GM18499 (cell line): ENCODE measurements around the gene GPR180.

Source experiments
- ATAC-seq: cut with Tn5 transposase; IDR thresholded peaks from one replicate; pipeline ENCODE4 v1.9.1; 2021; ENCODE audit warnings: moderate number of reproducible peaks; ENCODE audit not compliant: insufficient read depth, unreplicated experiment

GPR180 gene

DNA sequence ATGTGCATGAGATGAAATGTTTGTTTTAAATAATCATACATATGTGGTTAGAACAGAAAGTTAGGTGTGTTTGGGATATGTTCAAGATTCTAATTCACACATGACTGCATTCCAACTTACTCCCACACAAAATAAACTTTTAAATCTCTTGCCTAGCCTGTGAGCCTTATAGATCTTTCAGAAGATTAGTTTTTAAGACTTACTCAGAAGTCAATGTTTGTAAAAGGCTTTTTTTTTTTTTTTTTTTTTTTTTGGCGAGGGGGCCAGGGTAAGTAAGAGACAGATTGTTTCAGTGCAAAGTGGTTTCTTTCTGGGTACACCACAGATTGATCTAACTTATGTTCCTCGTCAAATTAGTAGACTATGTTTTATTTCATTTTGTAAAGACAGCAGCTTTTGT, 39.1 kb downstream of the GPR180 start:
- ATAC-seq: no peak

DNA sequence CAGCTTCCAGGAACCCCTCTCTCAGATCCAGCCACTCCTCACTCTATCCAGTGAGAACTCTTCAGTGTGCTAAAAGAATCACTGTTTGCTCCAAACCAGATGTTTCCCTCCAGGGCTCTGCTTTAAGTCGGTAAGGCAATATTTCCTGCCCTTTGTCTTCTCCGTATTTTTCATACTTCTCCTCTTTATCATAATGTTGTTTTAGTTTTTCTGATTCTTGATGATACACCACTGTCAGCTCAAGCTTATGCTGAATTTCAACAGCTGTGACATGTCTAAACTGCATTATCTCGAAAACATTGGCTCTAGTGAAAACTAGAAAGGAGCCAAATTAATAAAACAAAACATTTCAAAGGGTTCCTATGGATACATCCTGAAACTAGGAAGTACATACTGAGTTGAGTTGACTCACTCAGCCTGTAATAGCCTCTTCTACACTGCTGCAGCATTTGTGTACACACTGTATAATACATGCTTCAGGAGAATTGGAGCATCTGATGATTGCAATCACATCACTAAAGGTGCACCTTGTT, 39.8 kb downstream of the GPR180 start:
- no peak for ATAC-seq

GRCh38 chr13:94646904-94647303, 45.2 kb downstream of the GPR180 start:
- ATAC-seq: peak; percentile 66

- no peak for ATAC-seq
Observed at GRCh38 chr13:94656176-94656575, 54.5 kb downstream of the GPR180 start.

DNA sequence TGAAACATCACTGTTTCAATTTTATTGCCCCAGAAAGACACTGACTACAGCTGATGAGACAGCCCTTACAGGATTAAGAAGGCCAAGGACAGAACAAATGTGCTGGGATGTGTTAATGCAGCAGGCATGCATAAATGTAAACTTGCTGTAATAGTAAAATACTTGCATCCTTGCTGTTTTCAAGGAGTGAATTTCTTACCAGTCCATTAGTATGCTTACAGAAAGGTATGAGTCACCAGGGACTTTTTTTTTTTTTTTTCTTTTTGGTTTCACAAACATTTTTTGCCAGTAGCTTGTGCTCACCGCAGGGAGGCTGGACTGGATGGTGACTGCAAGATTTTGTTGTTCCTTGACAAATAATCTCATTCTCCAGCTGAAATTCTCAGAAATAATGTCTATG, 55.1 kb downstream of the GPR180 start:
- peak; percentile 82 for ATAC-seq

DNA sequence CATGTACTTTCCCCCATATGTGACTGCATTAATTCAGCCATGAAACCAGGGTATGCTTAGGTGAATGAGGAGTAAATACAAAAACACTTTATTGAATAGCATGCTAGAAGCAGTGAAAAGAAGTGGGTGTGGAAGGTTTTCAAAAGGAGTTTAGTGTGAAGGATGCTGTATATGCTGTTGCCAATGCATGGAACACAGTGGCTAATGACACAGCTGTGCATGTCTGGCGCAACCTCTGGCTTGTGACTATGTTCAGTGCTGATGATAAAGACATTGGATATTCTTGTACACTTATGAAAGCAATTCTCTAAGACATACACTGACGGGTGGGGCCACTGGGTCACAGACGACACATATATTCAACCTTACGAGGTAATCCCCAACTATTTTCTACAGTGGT, 55.5 kb downstream of the GPR180 start:
- ATAC-seq: peak; percentile 24

DNA sequence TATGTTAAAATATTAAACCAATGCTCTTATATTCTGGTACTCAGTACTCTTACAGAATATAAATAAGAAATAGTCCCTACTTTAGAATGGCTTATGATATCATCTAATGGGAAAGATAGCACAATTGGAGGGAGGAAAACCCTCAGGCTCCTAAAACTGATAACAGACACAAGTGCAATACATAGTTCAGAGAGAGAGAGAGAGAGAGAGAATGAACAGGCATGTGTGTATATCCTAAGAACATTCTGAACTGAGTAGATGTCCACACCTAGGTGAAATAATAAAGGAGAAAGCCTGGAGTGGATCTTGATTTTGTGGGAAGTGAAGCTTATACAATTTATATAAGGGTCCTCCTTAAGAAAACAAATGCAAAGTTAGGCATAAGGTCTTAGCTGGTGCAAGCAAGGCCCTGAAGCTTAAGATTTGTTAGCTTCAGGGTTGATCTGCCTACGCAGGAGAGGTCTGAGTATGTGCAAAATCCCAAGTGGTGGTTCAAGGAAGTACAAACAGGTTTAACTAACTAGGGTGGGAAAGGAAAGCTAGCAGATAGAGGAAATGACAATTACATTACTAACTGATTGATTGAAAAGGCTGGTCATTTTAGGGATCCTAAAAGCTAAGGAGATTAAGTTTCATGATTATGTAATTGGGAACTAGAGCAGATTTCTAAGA, 57.4 kb downstream of the GPR180 start:
- no peak for ATAC-seq

- ATAC-seq: no peak
Observed at GRCh38 chr13:94659598-94659946, 57.9 kb downstream of the GPR180 start.

- no peak for ATAC-seq
Observed at GRCh38 chr13:94660695-94661326, 59.2 kb downstream of the GPR180 start.

GRCh38 chr13:94661406-94661805, 59.7 kb downstream of the GPR180 start:
- no peak for ATAC-seq

- ATAC-seq: no peak
Observed at GRCh38 chr13:94662274-94662945, 60.8 kb downstream of the GPR180 start.

GRCh38 chr13:94664889-94665288, 63.2 kb downstream of the GPR180 start:
- no peak for ATAC-seq

DNA sequence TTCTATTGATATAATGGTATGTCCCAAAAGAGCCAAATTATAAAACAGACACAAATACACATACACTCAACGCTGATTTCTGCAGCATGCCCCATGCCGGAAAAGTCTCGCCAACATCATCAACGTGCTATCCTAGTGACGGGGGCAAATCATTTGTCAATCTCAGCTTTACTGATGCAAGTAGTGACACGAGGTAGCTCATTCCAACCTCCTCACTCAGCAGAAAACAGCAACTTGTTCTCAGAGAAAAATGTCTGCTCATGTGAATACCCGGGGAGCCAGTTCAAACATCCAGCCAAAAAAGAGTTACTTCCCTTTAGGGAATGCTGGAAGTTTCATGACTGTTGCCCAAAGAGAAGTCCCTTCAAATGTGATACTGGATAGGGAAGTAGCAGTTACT, 64.4 kb downstream of the GPR180 start:
- ATAC-seq: no peak

GRCh38 chr13:94667190-94667589, 65.5 kb downstream of the GPR180 start:
- no peak for ATAC-seq

DNA sequence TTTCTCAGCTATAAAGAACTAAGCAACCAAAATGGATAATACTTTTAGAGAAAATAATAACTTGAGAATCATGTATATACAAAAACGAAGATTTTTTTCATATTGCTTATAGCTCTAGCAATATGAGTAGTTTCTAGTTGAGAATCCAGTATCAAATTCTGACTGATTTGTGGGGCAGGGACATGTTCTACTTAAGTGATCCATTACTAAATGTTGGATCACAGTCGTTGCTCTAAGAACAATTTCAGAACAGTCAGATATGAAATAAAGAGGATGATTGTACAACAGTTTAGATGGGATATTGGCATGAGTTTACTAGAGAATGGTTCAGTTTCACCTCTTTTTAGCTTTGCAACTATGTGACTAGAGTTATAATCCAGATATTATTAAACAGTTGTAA, 70.7 kb downstream of the GPR180 start:
- ATAC-seq: no peak

DNA sequence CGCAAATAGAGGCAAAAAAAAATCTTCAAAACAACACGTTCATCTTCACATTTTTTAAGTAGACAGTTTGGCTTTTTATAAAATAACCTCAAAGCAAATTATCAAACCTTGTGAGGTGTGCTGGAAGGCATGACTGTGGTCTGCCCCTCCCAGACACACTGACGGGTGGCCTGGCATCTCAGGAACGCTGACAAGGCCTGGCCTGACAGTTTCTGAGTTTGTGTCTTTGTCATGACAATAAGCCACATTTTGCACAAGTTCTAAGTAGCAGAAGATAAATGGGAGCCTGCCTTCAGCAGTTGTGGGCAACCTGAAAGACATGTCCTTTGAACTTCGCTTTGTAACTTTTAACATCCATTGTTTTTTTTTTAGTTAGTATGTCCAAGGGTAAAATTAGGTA, 72.2 kb downstream of the GPR180 start:
- ATAC-seq: no peak

GRCh38 chr13:94674609-94675348, 73.1 kb downstream of the GPR180 start:
- peak; percentile 57 for ATAC-seq

GRCh38 chr13:94677799-94678198, 76.1 kb downstream of the GPR180 start:
- no peak for ATAC-seq

- ATAC-seq: no peak
Observed at GRCh38 chr13:94678845-94679244, 77.2 kb downstream of the GPR180 start.

GRCh38 chr13:94679614-94680013, 78.0 kb downstream of the GPR180 start:
- no peak for ATAC-seq

DNA sequence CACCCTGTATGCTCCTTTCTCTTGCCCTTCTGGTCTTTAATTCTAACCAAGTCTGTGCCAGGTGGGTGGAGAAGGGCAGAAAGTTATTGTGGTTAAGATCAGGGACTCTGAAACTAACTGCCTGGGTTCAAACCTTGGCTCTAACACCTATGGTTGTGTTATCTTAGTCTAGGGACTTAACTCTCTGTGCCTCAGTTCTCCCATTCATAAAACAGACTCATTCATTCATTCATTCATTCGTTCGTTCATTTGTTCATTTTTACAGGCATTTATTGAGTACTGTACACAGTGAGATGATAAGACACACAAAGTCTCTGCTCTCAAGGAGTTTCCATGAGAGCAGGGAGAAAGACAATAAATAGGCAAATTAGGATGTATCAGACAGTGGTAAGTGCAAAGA, 80.6 kb downstream of the GPR180 start:
- ATAC-seq: no peak
